Measurements from ENCODE around the gene GRM5.

The GRM5 gene

GRCh38 chr11:88814076-88814475, 251.7 kb downstream of the GRM5 start:
- DNase-seq (ENCODE audit: low spot score): peak; percentile 29
- in situ Hi-C loops (cut with MboI; ENCODE audit: low pct_unique_long_range_greater_than_20kb, low sequenced_read_pairs, unreplicated experiment): no loop called here
- no peak for TF ChIP-seq CTCF (IDR thresholded peaks at IDR 0.05; ENCODE audit: extremely low read depth, insufficient read depth, missing control alignments)

- TF ChIP-seq CTCF (IDR thresholded peaks at IDR 0.05; ENCODE audit: extremely low read depth, insufficient read depth, missing control alignments): no peak
- DNase-seq (ENCODE audit: low spot score): peak; percentile 36
- in situ Hi-C loops (cut with MboI; ENCODE audit: low pct_unique_long_range_greater_than_20kb, low sequenced_read_pairs, unreplicated experiment): no loop called here
These were observed 252.4 kb downstream of the GRM5 start for GRCh38 chr11:88813233-88813915.

GRCh38 chr11:88810420-88811097, 255.2 kb downstream of the GRM5 start:
- no peak for TF ChIP-seq CTCF (IDR thresholded peaks at IDR 0.05; ENCODE audit: extremely low read depth, insufficient read depth, missing control alignments)
- DNase-seq (ENCODE audit: low spot score): no peak
- in situ Hi-C loops (cut with MboI; ENCODE audit: low pct_unique_long_range_greater_than_20kb, low sequenced_read_pairs, unreplicated experiment): no loop called here

- in situ Hi-C loops (cut with MboI; ENCODE audit: low pct_unique_long_range_greater_than_20kb, low sequenced_read_pairs, unreplicated experiment): no loop called here
- no peak for DNase-seq (ENCODE audit: low spot score)
- no peak for TF ChIP-seq CTCF (IDR thresholded peaks at IDR 0.05; ENCODE audit: extremely low read depth, insufficient read depth, missing control alignments)
These were observed 256.7 kb downstream of the GRM5 start for GRCh38 chr11:88809126-88809525.

GRCh38 chr11:88807349-88807748, 258.4 kb downstream of the GRM5 start:
- DNase-seq (ENCODE audit: low spot score): no peak
- in situ Hi-C loops (cut with MboI; ENCODE audit: low pct_unique_long_range_greater_than_20kb, low sequenced_read_pairs, unreplicated experiment): no loop called here
- no peak for TF ChIP-seq CTCF (IDR thresholded peaks at IDR 0.05; ENCODE audit: extremely low read depth, insufficient read depth, missing control alignments)

GRCh38 chr11:88806410-88806809, 259.4 kb downstream of the GRM5 start:
- in situ Hi-C loops (cut with MboI; ENCODE audit: low pct_unique_long_range_greater_than_20kb, low sequenced_read_pairs, unreplicated experiment): no loop called here
- no peak for TF ChIP-seq CTCF (IDR thresholded peaks at IDR 0.05; ENCODE audit: extremely low read depth, insufficient read depth, missing control alignments)
- no peak for DNase-seq (ENCODE audit: low spot score)

All from GM13977 (cell line).